ENCODE measurements around the gene HBB. TPM values are rescaled to one million over a fixed set of nuclear protein-coding genes. Genes with fewer than 3 reads are reported as not detected.

HBB gene
- total RNA-seq, 1 experiment from 2014 or later: not detected

- intact Hi-C loops (cut with micrococcal nuclease; ENCODE audit: unreplicated experiment): no loop called here
- no peak overlapping the region for H3K4me3 Mint-ChIP-seq (ENCODE audit: unreplicated experiment)
- H3K36me3 Mint-ChIP-seq (ENCODE audit: insufficient read depth, unreplicated experiment): no peaks in the 10 kb centered on the region
- no peak for TF ChIP-seq CTCF (IDR thresholded peaks at IDR 0.05; ENCODE audit: insufficient read depth in 1 of 2, low read depth in 1 of 2, low read length in 1 of 2, severe bottlenecking in 1 of 2, unreplicated experiment in 1 of 2)
- H3K9me3 Mint-ChIP-seq (ENCODE audit: unreplicated experiment): no peaks in the 10 kb centered on the region
- ChIA-PET POLR2A (no interaction called here), CTCF (interaction anchor here (0.6 kb wide), 1 partner anchor 11 kb away, joined by 3 read pairs; no protein-coding TSS in a partner anchor)
- H3K36me3 ChIP-seq (ENCODE audit: control insufficient read depth, insufficient read depth, low read length): no peaks in the 10 kb centered on the region
- H3K9me3 ChIP-seq: no peaks in the 10 kb centered on the region
- no peak overlapping the region for H3K27ac Mint-ChIP-seq (ENCODE audit: unreplicated experiment)
- no peaks in the 10 kb centered on the region for H3K27me3 ChIP-seq (replicated peaks; ENCODE audit: control insufficient read depth, insufficient read depth, low read length)
- no TSS peak for BruUV-seq (replicated peaks)
- no peak for DNase-seq
- peaks cover 12% of the 10 kb centered on the region for H3K27me3 Mint-ChIP-seq (ENCODE audit: insufficient read depth, unreplicated experiment)
- no peak overlapping the region for H3K4me3 ChIP-seq (ENCODE audit: low read depth, low read length)
- no peaks in the 10 kb centered on the region for H3K4me1 Mint-ChIP-seq (ENCODE audit: low read depth, unreplicated experiment)
- no peaks in the 10 kb centered on the region for H3K4me1 ChIP-seq
Measured at GRCh38 chr11:5238486-5238885, 11.6 kb upstream of the HBB start.

GRCh38 chr11:5237420-5237819 is 10.5 kb upstream of the HBB start:
- Histone ChIP-seq H3K4me3 (ENCODE audit: low read depth, low read length) (no peak overlapping the region), H3K27me3 (replicated peaks; ENCODE audit: control insufficient read depth, insufficient read depth, low read length) (no peaks in the 10 kb centered on the region), H3K9me3 (no peaks in the 10 kb centered on the region), H3K36me3 (ENCODE audit: control insufficient read depth, insufficient read depth, low read length) (no peaks in the 10 kb centered on the region), H3K4me1 (no peaks in the 10 kb centered on the region)
- no peak for DNase-seq
- no peaks in the 10 kb centered on the region for H3K4me1 Mint-ChIP-seq (ENCODE audit: low read depth, unreplicated experiment)
- ChIA-PET CTCF (no interaction called here), POLR2A (no interaction called here)
- intact Hi-C loops (cut with micrococcal nuclease; ENCODE audit: unreplicated experiment): no loop called here
- TF ChIP-seq CTCF (IDR thresholded peaks at IDR 0.05; ENCODE audit: insufficient read depth in 1 of 2, low read depth in 1 of 2, low read length in 1 of 2, severe bottlenecking in 1 of 2, unreplicated experiment in 1 of 2): no peak
- no peak overlapping the region for H3K4me3 Mint-ChIP-seq (ENCODE audit: unreplicated experiment)
- no peak overlapping the region for H3K27ac Mint-ChIP-seq (ENCODE audit: unreplicated experiment)
- no peaks in the 10 kb centered on the region for H3K36me3 Mint-ChIP-seq (ENCODE audit: insufficient read depth, unreplicated experiment)
- H3K27me3 Mint-ChIP-seq (ENCODE audit: insufficient read depth, unreplicated experiment): peaks cover 12% of the 10 kb centered on the region
- no peaks in the 10 kb centered on the region for H3K9me3 Mint-ChIP-seq (ENCODE audit: unreplicated experiment)
- no TSS peak for BruUV-seq (replicated peaks)

- Histone ChIP-seq H3K9me3 (no peaks in the 10 kb centered on the region), H3K27me3 (replicated peaks; ENCODE audit: control insufficient read depth, insufficient read depth, low read length) (no peaks in the 10 kb centered on the region), H3K4me1 (no peaks in the 10 kb centered on the region), H3K4me3 (ENCODE audit: low read depth, low read length) (no peak overlapping the region), H3K36me3 (ENCODE audit: control insufficient read depth, insufficient read depth, low read length) (no peaks in the 10 kb centered on the region)
- Mint-ChIP-seq H3K9me3 (ENCODE audit: unreplicated experiment) (no peaks in the 10 kb centered on the region), H3K4me1 (ENCODE audit: low read depth, unreplicated experiment) (no peaks in the 10 kb centered on the region), H3K27me3 (ENCODE audit: insufficient read depth, unreplicated experiment) (peaks cover 16% of the 10 kb centered on the region), H3K4me3 (ENCODE audit: unreplicated experiment) (no peak overlapping the region), H3K36me3 (ENCODE audit: insufficient read depth, unreplicated experiment) (no peaks in the 10 kb centered on the region), H3K27ac (ENCODE audit: unreplicated experiment) (no peak overlapping the region)
- intact Hi-C loops (cut with micrococcal nuclease; ENCODE audit: unreplicated experiment): no loop called here
- no peak for TF ChIP-seq CTCF (IDR thresholded peaks at IDR 0.05; ENCODE audit: insufficient read depth in 1 of 2, low read depth in 1 of 2, low read length in 1 of 2, severe bottlenecking in 1 of 2, unreplicated experiment in 1 of 2)
- DNase-seq: no peak
- no TSS peak for BruUV-seq (replicated peaks)
- ChIA-PET POLR2A (no interaction called here), CTCF (no interaction called here)
Measured at GRCh38 chr11:5235364-5236095, 8.7 kb upstream of the HBB start.

All from Caco-2 (cell line).